ENCODE measurements around the gene SLC3A2.
A peak's percentile ranks its signal among the peaks of the same experiment; 100 is the strongest.

The SLC3A2 gene

DNA sequence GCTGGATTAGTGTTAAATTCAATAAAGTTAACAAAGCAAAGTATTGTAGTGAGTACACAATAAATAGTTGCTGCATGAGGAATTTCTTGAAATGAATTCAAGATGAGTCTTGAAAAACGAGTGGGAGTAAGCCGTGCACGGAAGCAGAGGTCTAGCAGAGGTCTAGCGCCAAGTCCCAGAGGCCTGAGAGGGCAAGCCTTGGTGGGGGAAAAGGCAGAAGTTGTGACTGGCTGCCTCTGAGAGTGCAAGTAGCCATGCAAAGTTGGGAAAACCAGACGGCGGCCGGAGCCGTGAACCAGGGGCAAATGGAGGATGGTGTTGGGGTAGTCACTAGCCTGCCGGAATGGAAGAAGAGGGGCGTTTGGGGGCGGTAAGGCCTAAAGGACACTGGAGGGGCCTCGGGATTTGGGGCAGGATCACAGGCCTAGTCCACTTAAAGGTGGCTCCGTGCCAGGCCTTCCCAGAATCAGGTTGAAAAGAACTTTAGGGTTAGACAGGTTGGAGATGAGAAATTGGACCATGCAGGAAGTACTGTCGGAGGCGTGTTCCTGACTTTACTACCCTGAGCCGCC, 379 bp upstream of the SLC3A2 start:
- DNase-seq (ENCODE audit: low read depth in 2 of 2): no peak

DNA sequence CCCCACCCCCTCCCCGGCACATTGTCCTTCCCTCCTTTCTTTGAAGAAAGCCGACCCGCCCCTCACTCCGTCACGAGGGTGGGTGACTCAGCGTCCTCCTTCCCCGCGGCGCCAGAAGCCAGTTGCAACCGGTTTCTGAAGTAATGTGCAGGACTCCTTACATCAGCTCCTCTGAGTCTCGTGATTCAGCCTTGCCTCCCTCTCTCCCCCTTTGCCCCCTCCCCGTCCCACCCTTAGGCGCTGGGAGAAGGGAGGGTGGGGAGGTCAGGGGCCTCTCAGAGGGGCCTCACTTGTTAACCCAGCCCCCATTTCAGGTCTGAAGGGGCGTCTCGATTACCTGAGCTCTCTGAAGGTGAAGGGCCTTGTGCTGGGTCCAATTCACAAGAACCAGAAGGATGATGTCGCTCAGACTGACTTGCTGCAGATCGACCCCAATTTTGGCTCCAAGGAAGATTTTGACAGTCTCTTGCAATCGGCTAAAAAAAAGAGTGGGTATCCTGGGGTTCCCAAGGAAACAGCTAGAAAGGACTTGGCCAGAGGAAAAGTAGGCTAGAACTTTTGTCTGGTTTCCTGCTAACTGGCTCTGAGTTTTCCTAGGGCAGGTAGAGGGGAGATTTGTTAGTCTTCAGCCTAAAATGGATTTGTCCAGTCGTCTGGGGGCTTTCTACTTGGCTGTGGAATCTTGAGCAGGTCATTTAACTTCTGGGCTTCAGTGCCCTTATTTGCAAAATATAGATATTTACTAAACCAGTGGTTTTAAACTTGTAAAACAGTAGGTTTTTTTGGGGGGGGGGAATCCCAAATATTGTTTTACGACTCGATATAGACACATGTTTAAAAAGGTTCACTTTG, 1.1 kb downstream of the SLC3A2 start:
- peak; percentile 92 to 96 for DNase-seq (ENCODE audit: low read depth in 2 of 2)

DNA sequence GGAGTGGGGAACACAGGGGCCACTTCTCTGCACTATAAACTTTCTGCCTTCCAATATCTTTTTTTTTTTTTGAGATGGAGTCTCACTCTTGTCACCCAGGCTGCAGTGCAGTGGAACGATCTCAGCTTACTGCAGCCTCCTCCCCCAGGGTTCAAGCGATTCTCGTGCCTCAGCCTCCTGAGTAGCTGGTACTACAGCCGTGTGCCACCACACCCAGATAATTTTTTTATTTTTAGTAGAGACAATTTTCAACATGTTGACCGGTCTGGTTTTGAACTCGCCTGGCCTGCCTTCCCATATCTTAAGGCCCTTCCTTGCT, 1.7 kb downstream of the SLC3A2 start:
- no peak for DNase-seq (ENCODE audit: low read depth in 2 of 2)

DNA sequence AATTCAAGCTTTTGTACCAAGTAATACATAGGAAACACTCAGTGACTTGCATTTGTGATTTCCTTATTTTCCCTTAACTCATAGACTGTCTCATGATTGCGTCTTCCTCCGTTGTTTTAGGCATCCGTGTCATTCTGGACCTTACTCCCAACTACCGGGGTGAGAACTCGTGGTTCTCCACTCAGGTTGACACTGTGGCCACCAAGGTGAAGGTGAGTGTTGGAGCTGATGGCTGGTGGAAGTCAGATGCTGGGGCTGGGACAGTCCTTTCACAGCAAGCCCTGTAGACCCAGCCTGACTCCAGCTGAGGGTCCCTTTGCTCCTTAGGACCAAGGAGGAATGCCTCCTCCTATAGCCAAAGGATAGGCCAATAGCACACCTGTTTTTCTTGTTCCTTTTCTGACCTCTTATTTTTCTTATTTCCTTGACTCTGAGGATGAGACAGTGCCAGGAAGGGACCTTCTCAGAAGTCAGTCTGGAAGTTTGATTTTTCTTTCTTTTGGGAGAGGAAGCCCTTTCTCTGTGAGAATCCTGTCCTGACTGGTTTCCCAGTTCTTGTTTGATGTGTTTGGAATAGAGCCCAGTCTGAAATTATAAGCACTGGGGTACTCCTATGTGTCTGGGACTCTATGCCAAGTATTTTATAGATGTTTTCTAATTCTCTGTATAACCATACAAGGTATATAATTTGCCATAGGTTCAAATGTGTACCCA, 2.2 kb downstream of the SLC3A2 start:
- no peak for DNase-seq (ENCODE audit: low read depth in 2 of 2)

DNA sequence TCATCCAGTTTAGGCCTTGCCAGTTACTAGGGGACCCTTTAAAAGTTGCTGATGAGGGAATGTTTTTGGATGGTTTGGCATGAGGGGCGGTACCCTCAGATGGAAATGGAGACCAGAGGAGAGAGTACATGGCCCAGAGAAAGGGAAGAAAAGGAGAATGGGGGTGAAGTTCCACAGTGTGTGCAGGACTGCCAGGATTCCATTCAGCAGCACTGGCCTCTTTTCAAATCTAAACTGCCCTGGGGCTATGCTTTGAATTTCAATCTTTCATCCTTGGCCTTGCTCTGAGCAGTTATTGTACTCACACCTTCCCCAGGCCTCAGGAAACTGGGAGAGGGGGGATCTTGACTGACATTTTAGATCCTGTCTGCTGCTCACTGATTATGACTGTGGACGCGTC, 3.0 kb downstream of the SLC3A2 start:
- DNase-seq (ENCODE audit: low read depth in 2 of 2): no peak

DNA sequence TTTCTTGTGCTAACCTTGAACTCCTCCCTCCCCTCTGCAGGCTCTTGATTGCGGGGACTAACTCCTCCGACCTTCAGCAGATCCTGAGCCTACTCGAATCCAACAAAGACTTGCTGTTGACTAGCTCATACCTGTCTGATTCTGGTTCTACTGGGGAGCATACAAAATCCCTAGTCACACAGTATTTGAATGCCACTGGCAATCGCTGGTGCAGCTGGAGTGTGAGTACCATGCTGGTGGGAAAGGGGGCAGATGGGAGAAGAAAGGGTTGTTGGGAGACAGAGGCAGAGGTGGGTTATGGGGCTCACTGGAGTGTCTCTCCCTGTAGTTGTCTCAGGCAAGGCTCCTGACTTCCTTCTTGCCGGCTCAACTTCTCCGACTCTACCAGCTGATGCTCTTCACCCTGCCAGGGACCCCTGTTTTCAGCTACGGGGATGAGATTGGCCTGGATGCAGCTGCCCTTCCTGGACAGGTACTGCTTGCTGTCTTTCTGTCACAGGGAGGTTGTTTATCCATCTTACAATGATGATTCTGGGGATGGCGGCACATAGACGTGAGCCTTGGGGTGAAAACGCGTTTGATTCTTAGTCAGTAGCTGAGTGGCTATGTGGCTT, 4.5 kb downstream of the SLC3A2 start:
- no peak for DNase-seq (ENCODE audit: low read depth in 2 of 2)

DNA sequence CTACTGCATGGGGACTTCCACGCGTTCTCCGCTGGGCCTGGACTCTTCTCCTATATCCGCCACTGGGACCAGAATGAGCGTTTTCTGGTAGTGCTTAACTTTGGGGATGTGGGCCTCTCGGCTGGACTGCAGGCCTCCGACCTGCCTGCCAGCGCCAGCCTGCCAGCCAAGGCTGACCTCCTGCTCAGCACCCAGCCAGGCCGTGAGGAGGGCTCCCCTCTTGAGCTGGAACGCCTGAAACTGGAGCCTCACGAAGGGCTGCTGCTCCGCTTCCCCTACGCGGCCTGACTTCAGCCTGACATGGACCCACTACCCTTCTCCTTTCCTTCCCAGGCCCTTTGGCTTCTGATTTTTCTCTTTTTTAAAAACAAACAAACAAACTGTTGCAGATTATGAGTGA, 7.7 kb downstream of the SLC3A2 start:
- DNase-seq (ENCODE audit: low read depth in 2 of 2): no peak

DNA sequence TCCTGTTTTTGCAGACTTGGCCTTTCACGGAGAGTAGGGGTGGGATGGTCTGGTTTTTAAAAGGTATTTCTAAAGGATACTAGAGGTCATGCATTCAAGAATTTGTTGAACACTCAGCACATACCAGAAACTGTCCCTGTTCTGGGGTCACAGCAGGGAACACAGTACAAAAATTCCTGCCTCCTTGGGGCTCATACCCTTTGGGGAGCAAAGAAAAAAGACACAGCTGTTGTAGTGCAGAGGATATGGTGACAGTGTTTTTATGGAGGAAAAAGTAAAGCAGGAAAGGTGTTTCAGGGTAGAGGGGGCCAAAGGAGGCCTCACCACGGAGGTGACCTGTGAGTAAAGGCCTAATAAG, 8.4 kb downstream of the SLC3A2 start:
- no peak for DNase-seq (ENCODE audit: low read depth in 2 of 2)

DNA sequence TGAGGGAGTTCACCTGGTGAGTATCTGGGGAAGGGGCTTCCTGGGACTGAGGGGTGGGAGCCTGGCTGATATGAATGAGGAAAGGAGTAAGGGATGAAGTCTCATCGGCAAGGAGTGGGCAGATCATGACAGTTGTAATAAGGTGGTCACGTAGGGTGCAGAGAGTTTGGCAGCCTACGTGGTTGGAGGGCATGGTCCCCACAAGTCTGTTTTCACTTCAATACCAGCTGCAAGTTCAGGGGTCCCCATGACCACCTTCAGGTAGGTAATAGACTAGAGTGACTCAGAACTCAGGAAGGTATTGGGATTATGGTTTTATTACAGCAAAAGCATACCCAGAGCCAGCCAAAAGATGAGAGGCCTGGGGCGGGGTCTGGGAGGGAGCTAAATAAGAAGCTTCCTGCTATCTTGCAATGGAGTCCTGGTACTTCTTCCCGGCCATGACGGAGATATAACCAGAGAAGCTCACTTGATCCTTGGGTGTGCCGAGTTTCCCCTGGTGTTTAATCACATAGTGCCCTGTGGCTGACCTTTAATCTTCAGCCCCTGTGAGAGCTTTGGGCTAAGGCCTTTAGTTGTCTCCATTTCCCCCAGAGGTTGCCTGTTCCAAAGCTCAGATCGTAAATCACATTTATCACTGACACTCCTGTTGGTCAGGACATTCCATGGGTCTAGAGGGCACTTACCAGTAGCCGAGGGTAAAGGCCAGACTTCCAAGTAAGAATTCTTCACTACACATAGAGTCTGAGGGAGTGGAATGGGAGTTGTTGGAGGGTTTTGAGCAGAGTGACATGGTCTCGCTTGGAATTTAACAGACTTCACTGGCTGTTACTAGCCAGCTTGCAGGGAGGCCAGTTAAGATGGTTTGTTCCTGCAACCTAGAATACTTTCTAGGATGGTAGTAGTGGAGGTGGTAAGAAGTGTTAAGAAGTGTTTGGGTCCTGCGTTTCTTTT, 9.1 kb downstream of the SLC3A2 start:
- no peak for DNase-seq (ENCODE audit: low read depth in 2 of 2)

DNA sequence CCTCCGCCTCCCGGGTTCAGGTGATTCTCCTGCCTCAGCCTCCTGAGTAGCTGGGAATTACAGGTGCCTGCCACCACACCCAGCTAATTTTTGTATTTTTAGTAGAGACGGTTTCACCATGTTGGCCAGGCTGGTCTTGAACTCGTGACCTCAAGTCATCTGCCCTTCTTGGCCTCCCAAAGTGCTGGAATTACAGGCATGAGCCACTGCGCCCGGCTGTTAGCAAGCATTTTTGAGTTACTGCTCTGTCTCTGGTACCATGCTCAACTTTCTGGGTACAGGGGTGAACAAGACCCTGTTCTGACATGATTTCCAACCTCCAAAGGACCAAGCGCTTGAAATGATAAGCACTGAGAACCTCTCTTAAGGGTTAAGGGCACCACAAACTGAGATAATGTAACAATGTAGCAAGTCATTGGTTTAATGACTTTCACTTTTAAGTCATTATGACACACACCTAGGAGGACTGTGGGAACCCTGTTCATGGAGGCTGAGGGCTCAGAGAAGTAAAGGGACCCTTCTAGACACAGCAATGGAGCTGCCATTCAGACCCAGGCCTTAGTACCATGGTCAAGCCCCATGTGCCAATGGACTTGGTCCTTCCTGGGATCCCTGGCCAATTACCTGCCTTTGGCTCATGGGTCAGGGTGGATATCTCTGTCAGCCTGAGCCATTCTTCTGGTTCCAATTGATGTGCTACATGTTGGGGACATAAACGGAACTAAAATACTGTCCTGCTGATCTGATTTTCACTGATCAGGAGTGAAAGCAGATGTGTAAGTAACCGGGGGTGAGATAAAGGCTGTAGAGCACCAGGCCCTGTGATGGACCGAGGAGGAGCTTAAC, 11.6 kb downstream of the SLC3A2 start:
- DNase-seq (ENCODE audit: low read depth in 2 of 2): no peak

DNA sequence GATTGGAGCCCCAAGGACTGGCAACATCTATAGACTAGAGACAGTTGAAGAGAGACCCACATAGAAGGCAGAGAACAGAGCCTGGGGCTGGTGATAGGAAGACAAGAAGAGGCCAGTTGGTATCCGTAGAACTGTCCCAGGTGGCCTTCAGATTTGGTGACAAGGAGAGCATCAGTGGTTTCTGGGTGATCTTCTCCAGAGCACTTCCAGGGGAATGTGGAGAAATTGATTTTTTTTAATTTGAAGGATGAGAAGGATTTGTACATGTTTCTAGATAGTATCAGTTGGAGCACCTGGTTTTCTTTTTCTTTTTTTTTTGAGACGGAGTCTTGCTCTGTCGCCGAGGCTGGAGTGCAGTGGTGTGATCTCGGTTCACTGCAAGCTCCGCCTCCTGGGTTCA, 14.8 kb downstream of the SLC3A2 start:
- no peak for DNase-seq (ENCODE audit: low read depth in 2 of 2)

DNA sequence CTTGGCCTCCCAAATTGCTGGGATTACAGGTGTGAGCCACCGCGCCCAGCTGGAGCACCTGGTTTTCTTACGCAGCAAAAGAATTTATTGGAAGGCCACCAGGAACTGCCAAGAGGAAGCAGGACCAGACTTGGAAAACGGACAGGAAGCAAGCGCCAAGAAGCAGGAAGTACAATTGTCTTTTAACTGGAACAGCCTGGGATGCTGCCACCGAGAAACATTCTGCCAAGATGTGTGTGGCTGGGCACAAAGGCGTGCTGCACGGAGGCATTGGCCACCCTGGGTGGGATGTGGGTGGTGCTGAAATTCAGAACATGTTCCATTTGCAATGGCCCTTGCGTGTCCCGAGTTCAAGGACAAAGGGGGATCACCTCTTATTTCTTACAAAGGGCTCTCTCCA, 15.4 kb downstream of the SLC3A2 start:
- no peak for DNase-seq (ENCODE audit: low read depth in 2 of 2)

DNA sequence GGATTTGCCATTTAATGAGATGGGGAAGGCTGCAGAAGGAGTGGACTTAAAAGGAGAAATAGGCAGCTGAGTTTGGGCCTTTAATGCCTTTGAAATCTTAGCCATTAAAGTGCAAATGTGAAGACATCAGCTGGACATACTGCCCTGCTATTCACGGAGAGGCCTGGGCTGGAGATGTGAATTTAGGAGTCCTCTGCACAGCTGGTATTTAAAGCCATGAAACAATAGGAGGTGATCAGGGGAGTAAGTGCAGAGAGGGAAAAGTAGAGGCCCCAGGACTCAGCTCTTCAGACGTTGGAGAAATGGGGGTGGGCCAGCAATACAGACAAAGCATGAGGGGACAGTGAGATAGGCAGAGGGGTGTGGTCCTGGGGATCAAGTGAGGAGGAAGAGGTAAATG, 16.6 kb downstream of the SLC3A2 start:
- DNase-seq (ENCODE audit: low read depth in 2 of 2): no peak

DNA sequence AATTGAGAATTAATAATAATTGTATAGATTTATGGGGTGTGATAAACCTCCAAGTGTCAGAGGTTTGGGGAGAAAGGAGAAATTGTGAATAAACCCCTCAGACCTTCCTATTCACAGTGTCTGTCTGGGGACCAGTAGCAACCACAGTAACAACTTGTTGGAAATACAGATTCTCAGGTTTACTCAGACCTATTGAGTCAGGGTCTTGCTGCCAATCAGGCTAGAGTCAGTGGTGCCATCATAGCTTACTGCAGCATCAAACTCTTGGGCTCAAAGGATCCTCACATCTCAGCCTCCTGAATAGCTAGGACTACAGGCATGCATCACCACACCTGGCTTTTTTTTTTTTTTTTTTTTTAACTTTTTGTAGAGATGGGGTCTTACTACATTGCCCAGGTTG, 17.3 kb downstream of the SLC3A2 start:
- DNase-seq (ENCODE audit: low read depth in 2 of 2): no peak

DNA sequence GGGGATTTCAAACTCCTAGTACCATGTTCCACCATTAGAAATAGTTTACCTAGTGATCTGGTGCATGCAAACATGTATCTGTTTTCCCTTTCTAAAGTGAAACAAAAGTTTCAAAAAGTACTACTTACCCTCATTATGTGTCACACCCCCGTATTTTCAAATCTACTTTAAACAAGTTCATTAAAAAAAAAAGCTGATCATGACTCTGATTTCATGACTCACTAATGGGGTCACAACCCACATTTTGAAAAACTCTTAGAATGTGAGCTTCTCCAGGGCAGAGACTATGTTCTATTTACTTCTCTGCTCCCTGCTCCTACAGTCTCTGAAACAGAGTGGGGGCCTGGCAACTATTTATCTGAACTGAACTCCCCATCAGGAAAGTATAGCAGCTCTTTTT, 22.2 kb downstream of the SLC3A2 start:
- no peak for DNase-seq (ENCODE audit: low read depth in 2 of 2)

DNA sequence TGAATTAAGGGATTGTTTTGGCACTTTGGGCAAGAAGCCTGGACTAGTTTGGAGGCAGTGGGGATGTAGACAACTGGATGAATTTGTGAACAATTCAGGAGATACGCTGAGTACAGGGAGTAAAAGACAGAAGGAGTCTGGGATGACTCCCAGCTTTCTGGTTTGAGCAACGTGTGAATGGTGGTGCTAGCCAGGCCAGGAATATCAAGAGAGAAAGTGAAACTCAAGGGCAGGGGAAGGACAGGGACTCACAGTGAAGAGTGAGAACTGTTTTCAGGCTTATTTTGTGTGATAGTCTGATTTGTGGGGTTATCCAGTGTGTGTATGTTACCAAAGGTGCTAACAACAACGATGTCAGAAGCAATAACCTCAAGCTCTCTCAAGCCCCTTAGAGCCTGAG, 24.6 kb downstream of the SLC3A2 start:
- no peak for DNase-seq (ENCODE audit: low read depth in 2 of 2)

DNA sequence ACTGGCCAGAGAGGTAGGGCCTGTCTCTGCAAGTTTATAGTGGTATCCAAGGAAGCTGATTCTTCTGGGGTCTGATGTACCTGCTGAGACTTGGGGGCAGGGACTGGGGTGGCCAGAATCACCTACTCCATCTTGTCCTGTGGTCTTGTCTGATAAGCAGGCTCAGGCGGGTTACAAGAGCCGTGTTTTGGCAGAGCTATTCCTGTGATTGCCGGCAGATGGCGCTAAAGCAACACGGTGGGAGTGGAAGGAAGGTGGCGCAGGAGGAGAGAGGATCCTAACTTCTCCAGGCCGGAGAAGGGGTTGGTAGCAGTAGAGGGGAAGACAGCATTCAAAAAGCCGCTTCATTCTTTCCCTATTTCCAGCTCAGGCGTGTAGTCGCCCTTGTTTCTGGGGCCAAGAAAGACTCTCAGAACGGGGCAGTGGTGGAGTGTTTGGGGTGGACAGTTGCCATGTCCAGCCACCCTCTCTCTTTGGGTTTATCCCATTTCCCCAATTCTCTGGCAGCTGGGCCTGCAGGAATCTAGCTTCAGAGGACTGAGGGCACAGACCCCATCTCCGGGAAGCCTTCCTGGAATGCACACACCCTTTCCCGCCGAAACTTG, 25.3 kb downstream of the SLC3A2 start:
- peak; percentile 38 to 47 for DNase-seq (ENCODE audit: low read depth in 2 of 2)

DNA sequence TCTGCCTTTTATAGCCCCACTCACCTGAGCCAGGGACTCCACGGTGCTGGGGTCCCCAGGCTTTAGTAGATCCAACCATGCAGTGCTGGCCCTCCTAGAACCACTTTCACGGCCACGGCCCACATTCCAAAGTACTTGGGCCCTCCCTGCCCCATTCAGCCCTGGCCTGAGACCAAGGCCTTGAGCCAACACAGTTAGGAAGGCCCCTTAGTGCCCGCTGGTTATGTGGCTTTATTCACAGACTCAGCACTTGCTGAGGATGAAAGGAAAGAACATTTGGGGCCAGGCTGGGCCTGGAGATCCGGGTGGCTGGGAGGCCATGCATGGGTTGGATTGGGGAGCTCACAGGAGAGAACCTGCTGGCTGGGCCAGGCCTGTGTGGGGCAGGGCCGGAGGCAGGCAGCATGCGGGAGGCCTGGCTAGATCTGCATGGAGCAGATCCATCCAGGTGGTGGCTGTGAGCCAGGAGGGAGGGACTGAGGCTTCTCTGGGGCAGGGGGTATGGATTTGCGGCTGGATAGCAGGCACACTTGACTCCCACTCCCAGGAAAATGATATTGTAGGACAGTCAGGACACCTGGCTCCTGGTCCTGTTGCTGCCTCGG, 27.9 kb downstream of the SLC3A2 start:
- no peak for DNase-seq (ENCODE audit: low read depth in 2 of 2)

DNA sequence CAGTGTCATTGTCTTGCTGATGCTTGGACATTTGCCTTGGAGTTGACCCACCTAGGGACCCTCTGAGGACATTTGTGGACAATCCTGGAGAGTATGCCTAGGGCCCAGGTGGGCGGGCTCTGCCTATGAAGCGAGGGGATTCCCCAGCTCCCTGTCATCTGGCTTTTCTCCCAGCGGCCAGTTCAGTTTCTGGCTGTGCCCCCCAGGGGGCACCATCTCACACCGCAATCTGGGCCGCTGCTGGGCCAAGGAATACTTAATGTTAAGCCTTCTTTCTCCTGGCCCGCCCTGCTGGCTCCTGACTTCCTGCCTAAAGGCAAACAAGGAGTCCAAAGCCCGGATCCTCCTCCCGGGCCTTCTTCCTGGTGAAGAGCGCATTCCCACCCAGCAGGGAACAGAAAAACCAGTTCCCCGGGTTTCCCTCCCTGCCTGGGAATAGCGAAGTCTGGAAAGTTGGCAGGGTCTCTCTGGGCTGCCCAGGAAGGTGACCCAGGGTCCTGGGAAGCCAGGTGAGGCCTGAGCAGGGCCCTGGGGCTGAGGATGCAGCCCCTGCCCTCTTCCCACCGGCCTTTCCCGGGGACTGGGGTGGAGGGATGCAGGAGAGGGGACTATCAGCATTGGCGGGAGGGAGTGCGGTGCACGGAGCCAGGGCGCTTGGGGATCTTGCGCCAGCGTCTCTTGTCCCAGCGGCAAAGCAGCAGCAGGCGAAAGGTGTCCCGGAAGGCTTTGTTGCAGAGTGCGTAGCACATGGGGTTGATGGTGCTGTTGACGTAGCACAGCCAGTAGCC, 28.6 kb downstream of the SLC3A2 start:
- DNase-seq (ENCODE audit: low read depth in 2 of 2): no peak
